Measurements from ENCODE around the gene MEN1. TPM values are rescaled to one million over a fixed set of nuclear protein-coding genes. Genes with fewer than 3 reads are reported as not detected.

MEN1 gene
- total and polyA plus RNA-seq, 9 of the 15 experiments (the other 6 are each of a cell fraction or from before 2014, with no cell fraction given), result 3.4 to 57.2 (median 19.3) TPM

GRCh38 chr11:64844330-64845128, 34.2 kb upstream of the MEN1 start, which contains the start of gene CDC42BPG (continued):
- TF ChIP-seq MNT (conservative IDR thresholded peaks at IDR 0.05) (peak in 1 of 2 experiments; percentile 40; a peak in 2 of 4 replicates), KLF16 (IDR thresholded peaks at IDR 0.05) (no peak), TGIF2 (CRISPR knock-in tag; IDR thresholded peaks at IDR 0.05) (no peak), PCBP2 (IDR thresholded peaks at IDR 0.05; ENCODE audit: low read depth, low read length, poor library complexity, severe bottlenecking) (no peak), SNIP1 (IDR thresholded peaks at IDR 0.05; ENCODE audit: low read depth) (no peak), ZNF143 (CRISPR knock-in tag; IDR thresholded peaks at IDR 0.05) (peak; percentile 80), GATAD2B (IDR thresholded peaks at IDR 0.05; ENCODE audit: borderline replicate concordance) (peak; percentile 94), ZNF707 (CRISPR knock-in tag; conservative IDR thresholded peaks at IDR 0.05) (no peak), RBM22 (IDR thresholded peaks at IDR 0.05; ENCODE audit: low read depth, low read length, poor library complexity, severe bottlenecking) (no peak), ZNF239 (CRISPR knock-in tag; IDR thresholded peaks at IDR 0.05) (no peak), CXXC5 (CRISPR knock-in tag; IDR thresholded peaks at IDR 0.05) (peak; percentile 75), BDP1 (IDR thresholded peaks at IDR 0.05; ENCODE audit: insufficient read depth, insufficient read length) (no peak), SPI1 (IDR thresholded peaks at IDR 0.05; ENCODE audit: borderline replicate concordance, low read depth, low read length) (no peak), ZNF24 (IDR thresholded peaks at IDR 0.05) (no peak), SAFB (IDR thresholded peaks at IDR 0.05; ENCODE audit: borderline replicate concordance, low read depth, low read length) (peak; percentile 83; the same call in 1 of the 2 replicates), TRIM28 (IDR thresholded peaks at IDR 0.05) (no peak), TFAM (CRISPR knock-in tag; conservative IDR thresholded peaks at IDR 0.05) (no peak), MYC (IDR thresholded peaks at IDR 0.05; ENCODE audit: low read depth, low read length) (peak; percentile 71; the same call in 1 of the 2 replicates), MYC (CRISPR knock-in tag; IDR thresholded peaks at IDR 0.05; ENCODE audit: borderline replicate concordance, low read depth) (peak; percentile 32; the same call in 1 of the 2 replicates), PCBP1 (IDR thresholded peaks at IDR 0.05; ENCODE audit: low read depth, low read length, poor library complexity, severe bottlenecking) (peak; percentile 80), CHD4 (IDR thresholded peaks at IDR 0.05; ENCODE audit: insufficient read depth, insufficient replicate concordance, low read depth, low read length, poor library complexity, severe bottlenecking) (no peak), ATF3 (IDR thresholded peaks at IDR 0.05) (no peak), ATF3 (CRISPR knock-in tag; conservative IDR thresholded peaks at IDR 0.05) (no peak)
